ENCODE data around the gene KIF18B. TPM values are rescaled to one million over a fixed set of nuclear protein-coding genes. Genes with fewer than 3 reads are reported as not detected.
A peak's percentile ranks its signal among the peaks of the same experiment; 100 is the strongest.

The KIF18B gene
- total and polyA plus RNA-seq, 11 donors: 0.06 to 5.4 (median 0.30) TPM; not detected in 1

- H3K36me3 ChIP-seq: no peaks in the 10 kb centered on the region
- TF ChIP-seq POLR2A (IDR thresholded peaks at IDR 0.05) (no peak), CTCF (IDR thresholded peaks at IDR 0.05) (no peak)
- ATAC-seq (no peak), DNase-seq (no peak)
- H3K27me3 ChIP-seq: peaks cover 0 to 31% (median 0%) of the 10 kb centered on the region in 9 donors
- H3K4me1 ChIP-seq: peaks cover 0 to 9% (median under 1%) of the 10 kb centered on the region in 12 donors
- no peak overlapping the region for H3K27ac ChIP-seq
- intact Hi-C loops (cut with DNase I): no loop called here
- WGBS, 4 donors: 63 to 71% (median 68%) methylated on average over 22 to 34 of the region's 34 CpGs
- H3K4me3 ChIP-seq: no peak overlapping the region
- H3K9me3 ChIP-seq: no peaks in the 10 kb centered on the region
Measured at GRCh38 chr17:44988044-44988942, 40.7 kb upstream of the KIF18B start.

GRCh38 chr17:44983563-44983962 is 36.0 kb upstream of the KIF18B start:
- WGBS, 4 donors: 38 to 51% (median 49%) methylated on average over 4 of the region's 4 CpGs
- DNase-seq: peak; percentile 70 to 82 (median 72)
- no peak overlapping the region for H3K4me3 ChIP-seq
- peak overlapping the region in 8 of 12 donors; percentile 4 to 70 (median 43) for H3K27ac ChIP-seq
- no peaks in the 10 kb centered on the region for H3K36me3 ChIP-seq
- intact Hi-C loops (cut with DNase I): loop anchor here in 4 of 10 donors (2.0 to 5.0 kb wide), 3 partner anchors 34 to 61 kb away; no protein-coding TSS in a partner anchor
- H3K27me3 ChIP-seq: peaks cover 0 to 33% (median 0%) of the 10 kb centered on the region in 9 donors
- H3K9me3 ChIP-seq: no peaks in the 10 kb centered on the region
- TF ChIP-seq CTCF (IDR thresholded peaks at IDR 0.05) (no peak), POLR2A (IDR thresholded peaks at IDR 0.05) (no peak)
- ATAC-seq: peak; percentile 65 to 85 (median 84)
- peaks cover 0 to 40% (median 13%) of the 10 kb centered on the region in 12 donors for H3K4me1 ChIP-seq

GRCh38 chr17:44982113-44982702 is 34.6 kb upstream of the KIF18B start:
- no peak overlapping the region for H3K4me3 ChIP-seq
- intact Hi-C loops (cut with DNase I): loop anchor here in 4 of 10 donors (2.0 to 5.0 kb wide), 3 partner anchors 35 to 60 kb away; no protein-coding TSS in a partner anchor
- TF ChIP-seq CTCF (IDR thresholded peaks at IDR 0.05) (no peak), POLR2A (IDR thresholded peaks at IDR 0.05) (no peak)
- peaks cover under 1 to 52% (median 19%) of the 10 kb centered on the region in 12 donors for H3K4me1 ChIP-seq
- no peak for DNase-seq
- H3K27ac ChIP-seq: no peak overlapping the region
- H3K36me3 ChIP-seq: no peaks in the 10 kb centered on the region
- WGBS, 4 donors: 94 to 97% (median 97%) methylated on average over 3 of the region's 3 CpGs
- H3K27me3 ChIP-seq: peaks cover 0 to 30% (median 0%) of the 10 kb centered on the region in 9 donors
- H3K9me3 ChIP-seq: no peaks in the 10 kb centered on the region
- no peak for ATAC-seq

Measured in heart left ventricle (tissue), 16 donors.